Keratinocyte (primary cell): ENCODE results near the gene RPL28.

Source experiments
- EZH2 ChIP-seq: IDR thresholded peaks from one replicate; pipeline ENCODE4 v1.6.1; 2012; ENCODE audit warnings: inconsistent platforms, mild to moderate bottlenecking, low read length, moderate library complexity
- TF ChIP-seq, protein P1 (sequence below), 3 experiments: IDR thresholded peaks in 1 of 3; conservative IDR thresholded peaks in 1 of 3; optimal IDR thresholded peaks in 1 of 3; 2 replicates in 2 of 3; 3 replicates in 1 of 3; pipeline versions ENCODE3 to v1.5.1; 2011; ENCODE audit warnings: low read length in 3 of 3, mild to moderate bottlenecking in 3 of 3, moderate library complexity in 2 of 3, control low read depth in 1 of 3, inconsistent platforms in 1 of 3; ENCODE audit not compliant: insufficient read depth in 2 of 3; ENCODE audit errors: extremely low read depth in 1 of 3

DNA sequence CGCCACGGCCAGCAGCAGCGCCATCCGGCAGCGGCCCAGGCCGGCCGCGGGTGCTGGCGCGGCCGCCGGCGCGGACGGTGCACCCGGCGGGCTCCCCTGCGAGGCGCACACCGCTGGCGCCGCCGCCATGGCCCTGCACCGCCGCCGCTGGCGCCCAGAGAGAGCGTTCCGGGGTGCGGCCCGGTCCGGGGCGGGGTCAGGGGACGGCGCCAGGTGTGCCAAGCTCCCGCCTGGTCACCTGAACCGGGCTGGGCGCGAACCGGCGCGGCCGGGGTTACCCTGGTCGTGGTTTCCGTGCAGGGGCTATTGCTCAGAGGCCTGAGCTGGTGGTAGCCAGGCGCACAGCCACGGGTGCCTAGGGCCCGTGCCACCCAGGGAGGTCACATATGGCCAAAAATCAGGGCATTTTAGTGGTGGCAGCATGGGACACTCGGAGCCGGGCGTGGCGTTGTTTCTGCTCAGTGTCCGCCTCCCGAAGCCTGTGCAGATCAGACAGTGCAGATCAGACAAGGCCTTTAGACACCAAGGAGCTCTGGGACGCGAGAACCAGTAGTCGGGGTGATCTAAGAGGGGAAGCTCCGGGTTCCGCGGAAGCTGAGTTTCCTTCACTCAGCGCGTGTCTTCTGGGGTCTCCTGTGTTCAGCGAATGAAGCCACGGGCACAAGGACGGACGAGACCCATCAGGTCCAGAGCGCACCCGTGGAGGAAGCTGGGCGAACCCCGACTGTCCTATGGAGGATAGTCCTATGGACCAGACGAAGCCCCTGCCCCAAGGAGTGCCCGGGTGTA is 1.4 kb upstream of the RPL28 start, which contains the start of gene TMEM238:
- TF ChIP-seq, protein P1, sequence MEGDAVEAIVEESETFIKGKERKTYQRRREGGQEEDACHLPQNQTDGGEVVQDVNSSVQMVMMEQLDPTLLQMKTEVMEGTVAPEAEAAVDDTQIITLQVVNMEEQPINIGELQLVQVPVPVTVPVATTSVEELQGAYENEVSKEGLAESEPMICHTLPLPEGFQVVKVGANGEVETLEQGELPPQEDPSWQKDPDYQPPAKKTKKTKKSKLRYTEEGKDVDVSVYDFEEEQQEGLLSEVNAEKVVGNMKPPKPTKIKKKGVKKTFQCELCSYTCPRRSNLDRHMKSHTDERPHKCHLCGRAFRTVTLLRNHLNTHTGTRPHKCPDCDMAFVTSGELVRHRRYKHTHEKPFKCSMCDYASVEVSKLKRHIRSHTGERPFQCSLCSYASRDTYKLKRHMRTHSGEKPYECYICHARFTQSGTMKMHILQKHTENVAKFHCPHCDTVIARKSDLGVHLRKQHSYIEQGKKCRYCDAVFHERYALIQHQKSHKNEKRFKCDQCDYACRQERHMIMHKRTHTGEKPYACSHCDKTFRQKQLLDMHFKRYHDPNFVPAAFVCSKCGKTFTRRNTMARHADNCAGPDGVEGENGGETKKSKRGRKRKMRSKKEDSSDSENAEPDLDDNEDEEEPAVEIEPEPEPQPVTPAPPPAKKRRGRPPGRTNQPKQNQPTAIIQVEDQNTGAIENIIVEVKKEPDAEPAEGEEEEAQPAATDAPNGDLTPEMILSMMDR (optimal IDR thresholded peaks at IDR 0.05 in 1 of 3, IDR thresholded peaks at IDR 0.05 in 1 of 3, conservative IDR thresholded peaks at IDR 0.05 in 1 of 3; ENCODE audit: extremely low read depth in 1 of 3, insufficient read depth in 2 of 3, low read length in 3 of 3): no peak
- no peak for TF ChIP-seq EZH2
